HG03558 (cell line): Measurements from ENCODE around the gene FIGNL2.
"Not testable (repeated sequence)": the region's sequence is repeated elsewhere in the genome, so short reads cannot be mapped to it uniquely, and the experiment has no call there.

ENCODE experiments used
- ATAC-seq: cut with Tn5 transposase; IDR thresholded peaks from one replicate; pipeline ENCODE4 v1.9.1; 2021; ENCODE audit warnings: moderate number of reproducible peaks; ENCODE audit not compliant: unreplicated experiment; ENCODE audit errors: extremely low read depth

The FIGNL2 gene, protein sequence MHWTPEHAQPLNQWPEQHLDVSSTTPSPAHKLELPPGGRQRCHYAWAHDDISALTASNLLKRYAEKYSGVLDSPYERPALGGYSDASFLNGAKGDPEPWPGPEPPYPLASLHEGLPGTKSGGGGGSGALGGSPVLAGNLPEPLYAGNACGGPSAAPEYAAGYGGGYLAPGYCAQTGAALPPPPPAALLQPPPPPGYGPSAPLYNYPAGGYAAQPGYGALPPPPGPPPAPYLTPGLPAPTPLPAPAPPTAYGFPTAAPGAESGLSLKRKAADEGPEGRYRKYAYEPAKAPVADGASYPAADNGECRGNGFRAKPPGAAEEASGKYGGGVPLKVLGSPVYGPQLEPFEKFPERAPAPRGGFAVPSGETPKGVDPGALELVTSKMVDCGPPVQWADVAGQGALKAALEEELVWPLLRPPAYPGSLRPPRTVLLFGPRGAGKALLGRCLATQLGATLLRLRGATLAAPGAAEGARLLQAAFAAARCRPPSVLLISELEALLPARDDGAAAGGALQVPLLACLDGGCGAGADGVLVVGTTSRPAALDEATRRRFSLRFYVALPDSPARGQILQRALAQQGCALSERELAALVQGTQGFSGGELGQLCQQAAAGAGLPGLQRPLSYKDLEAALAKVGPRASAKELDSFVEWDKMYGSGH

GRCh38 chr12:51848326-51848727 is at the start of gene FIGNL2:
FIGNL2 (minus strand) TSS chr12:51848718; CDS start chr12:51822413, 26,305 bp downstream.
- ATAC-seq = no peak

GRCh38 chr12:51897181-51897580 is 48.7 kb upstream of the FIGNL2 start:
- ATAC-seq = no peak

GRCh38 chr12:51896236-51896635 is 47.7 kb upstream of the FIGNL2 start:
- ATAC-seq = no peak

DNA sequence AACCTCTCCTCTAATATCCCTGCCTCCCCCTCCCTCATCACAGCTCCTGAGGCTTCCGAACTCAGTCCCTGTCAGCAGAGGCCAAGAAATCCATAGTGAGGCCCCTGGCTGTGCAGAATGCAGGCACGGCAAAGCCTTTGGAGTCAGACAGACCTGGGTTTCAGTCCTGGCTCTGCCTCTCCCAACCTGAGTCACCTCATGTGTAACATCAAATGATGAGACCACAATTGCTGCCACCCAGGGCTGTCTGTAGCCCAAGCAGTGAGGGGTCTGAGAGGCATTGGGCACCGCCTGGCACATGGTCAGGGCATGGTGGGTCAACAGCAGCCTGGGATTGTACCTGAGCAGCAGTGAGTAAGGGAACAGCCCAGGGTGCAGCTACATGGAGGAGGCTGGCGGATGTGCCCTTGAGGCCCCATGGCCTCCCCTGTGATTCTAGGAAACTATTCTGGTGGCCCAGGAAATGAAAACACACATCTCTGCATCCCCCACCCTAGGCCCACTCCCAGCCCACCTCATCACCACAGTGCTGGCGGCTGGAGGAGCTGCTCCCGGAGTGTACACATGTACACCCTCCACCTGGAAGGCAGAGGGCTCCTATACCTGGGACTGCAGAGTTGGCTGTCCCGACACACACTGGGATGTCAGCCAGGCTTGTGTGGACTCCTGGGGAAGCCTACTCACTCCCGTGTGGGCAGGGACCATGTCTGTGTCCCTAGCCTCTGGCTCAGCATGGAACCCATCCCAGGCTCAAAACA is 47.0 kb upstream of the FIGNL2 start:
- ATAC-seq = no peak

GRCh38 chr12:51893786-51894185 is 45.3 kb upstream of the FIGNL2 start:
- no peak for ATAC-seq

DNA sequence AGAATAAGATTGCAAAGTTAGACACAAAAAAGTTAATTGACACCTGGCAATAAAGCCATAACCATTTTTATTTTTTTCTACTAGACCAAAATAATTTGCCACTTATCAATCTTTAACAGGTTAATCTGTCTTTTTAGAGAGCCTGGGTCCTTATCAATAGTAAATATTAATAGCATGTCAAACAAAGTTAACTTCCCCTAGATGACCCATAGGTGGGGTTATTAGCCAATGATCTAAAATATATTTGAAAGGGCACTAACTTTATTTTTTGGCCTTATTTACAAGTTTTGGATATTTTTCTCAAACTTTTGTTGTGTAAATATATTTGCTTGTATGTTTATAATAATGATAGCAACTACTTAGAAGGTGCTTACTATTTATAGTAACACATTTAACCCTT is 43.3 kb upstream of the FIGNL2 start:
- ATAC-seq = no peak

DNA sequence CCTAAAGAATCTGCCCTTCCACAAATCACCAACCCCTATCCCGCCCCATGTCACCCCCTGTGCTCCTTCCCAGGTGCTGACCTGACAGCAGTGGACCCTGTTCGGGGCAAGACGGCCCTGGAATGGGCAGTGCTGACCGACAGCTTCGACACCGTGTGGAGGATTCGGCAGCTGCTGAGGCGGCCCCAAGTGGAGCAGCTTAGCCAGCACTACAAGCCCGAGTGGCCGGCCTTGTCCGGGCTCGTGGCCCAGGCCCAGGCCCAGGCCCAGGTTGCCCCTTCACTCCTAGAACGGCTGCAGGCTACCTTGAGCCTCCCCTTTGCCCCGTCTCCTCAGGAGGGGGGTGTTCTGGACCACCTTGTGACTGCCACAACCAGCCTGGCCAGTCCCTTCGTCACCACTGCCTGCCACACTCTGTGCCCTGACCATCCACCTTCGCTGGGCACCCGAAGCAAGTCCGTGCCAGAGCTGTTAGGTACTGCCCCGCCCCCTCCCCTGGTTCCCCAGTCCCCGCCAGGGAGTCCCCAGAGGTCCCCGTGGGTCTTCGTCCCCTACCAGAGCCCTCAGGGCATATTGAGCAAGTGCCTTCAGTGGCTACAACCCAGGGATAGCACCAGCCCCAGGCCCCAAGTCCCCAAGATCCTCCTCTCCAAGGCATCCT is 42.1 kb upstream of the FIGNL2 start:
- ATAC-seq = no peak

DNA sequence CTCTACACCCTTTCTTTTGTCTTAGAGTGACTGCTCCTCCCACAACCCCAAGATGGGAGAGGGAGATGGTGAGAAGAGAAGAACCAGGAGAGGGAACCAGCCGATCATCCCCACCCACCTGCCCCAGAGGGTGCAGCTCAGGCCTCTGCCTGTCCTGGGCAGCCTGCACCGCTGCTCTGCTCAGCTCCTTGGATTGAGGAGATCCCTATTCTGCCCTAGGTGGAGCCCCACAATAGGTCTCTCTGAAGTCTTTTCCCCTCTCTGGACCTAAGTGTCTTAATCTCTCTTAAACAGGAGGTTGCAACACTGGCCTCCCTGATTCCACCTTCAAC is 41.6 kb upstream of the FIGNL2 start:
- no peak for ATAC-seq

DNA sequence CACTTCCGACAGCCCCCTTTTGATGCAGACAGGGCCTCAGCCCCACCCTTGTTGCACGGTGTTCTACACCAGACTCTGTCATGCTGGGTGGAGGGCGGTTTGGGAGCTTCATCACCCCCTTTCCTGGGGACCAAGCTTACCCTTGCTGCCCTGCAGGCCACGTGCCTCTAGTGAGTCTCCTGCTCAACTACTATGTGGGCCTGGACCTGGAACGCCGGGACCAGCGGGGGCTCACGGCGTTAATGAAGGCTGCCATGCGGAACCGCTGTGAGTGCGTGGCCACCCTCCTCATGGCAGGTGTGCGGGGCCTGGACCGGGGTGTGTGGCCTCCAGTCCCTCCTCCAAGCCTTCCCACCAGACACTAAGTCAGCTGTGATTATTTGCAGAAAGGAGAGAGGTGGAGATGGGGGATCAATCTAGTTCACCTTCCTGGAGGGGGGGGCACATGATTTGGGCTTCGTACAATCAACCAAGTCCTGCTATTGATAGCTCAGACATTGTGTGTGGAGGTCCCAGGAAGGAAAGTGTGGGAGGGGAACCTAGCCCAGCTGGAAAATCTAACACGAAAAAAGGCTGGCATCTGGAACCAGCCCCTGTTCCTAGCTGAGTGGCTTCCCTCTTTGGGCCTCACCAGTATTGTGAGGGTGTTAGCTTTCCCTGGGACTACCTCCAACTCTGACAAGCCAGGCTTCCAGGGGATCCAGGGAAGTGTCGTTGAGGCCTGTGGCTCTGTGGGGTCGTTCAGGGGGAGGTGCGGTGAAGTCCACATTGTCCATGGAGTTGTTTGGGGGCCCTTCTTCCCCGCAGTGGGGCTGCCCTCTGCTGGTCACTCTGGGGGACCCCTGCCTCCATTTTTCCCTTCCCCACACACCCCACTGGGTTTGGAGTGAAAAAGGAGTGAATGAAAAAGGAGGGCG is 41.0 kb upstream of the FIGNL2 start:
- no peak for ATAC-seq

DNA sequence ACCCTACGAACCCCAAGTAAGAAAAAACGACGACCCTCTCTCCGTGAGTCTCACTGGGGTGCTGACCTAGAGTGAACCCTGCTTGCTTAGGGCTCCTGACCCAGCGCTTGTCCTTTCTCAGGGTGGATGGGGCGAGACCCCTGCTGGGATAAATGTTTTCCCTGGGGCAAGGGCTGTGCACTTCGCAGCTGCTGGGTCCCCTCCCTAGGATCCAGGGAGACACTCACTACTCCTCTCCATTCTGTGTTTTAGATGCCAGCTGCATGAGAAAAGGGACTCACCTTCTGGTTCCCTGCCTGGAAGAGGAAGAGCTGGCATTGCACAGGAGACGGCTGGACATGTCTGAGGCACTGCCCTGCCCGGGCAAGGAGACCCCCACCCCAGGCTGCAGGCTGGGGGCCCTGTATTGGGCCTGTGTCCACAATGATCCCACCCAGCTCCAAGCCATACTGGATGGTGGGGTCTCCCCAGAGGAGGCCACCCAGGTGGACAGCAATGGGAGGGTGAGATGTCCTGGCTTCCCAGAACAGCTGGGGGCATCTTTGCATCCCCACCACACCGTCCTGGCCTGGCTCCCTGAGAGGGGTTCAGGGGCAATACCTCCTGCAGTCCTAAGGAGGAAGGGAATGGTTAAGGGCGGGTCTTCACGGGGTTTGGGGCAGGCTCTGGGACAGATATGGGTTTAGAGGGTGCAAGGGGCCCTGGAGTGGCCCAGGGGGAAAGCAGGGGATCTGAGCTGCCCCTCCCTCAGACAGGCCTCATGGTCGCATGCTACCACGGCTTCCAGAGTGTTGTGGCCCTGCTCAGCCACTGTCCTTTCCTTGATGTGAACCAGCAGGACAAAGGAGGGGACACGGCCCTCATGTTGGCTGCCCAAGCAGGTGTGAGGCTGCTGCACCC is 40.0 kb upstream of the FIGNL2 start:
- ATAC-seq = no peak

DNA sequence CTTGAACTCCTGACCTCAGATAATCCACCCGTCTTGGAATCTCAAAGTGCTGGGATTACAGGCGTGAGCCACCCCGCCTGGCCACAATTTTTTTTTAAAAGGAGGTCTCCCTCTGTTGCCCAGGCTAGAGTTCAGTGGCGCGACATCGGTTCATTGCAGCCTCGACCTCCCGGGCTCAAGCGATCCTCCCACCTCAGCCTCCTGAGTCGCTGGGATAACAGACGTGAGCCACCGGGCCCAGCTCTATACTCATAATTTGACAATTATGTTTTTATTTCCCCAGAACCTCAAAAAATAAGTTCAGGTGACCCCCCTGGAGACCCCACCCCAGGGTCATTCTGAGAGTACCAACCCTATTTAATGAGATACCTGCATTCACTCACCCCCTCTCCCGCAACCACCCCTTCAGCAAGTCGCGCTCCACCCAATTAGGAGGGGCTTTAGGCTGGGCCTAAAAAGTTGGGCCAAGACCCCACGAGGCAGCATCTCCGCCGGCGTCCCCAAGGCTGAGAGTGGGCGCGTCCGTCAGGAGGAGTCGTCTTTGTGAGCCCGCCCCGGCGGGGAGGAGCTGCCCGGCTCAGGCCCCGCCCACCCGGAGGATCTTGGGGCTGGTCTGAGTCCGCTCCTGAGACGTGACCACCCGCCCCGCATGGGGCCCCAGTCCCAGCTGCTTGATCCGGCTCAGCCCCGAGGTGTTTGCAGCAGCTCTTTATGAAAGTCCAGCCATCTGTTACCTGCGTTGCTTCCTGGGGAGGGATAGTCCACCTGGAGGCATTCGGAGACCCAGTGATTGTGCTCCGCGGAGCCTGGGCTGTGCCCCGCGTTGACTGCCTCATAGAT is 39.2 kb upstream of the FIGNL2 start, which contains the start of gene ANKRD33:
Gene ANKRD33, plus strand, starts transcription at position 628 of the 840 bp plus-strand sequence. Its CDS starts 84 bp downstream, at position 712.
- no peak for ATAC-seq

DNA sequence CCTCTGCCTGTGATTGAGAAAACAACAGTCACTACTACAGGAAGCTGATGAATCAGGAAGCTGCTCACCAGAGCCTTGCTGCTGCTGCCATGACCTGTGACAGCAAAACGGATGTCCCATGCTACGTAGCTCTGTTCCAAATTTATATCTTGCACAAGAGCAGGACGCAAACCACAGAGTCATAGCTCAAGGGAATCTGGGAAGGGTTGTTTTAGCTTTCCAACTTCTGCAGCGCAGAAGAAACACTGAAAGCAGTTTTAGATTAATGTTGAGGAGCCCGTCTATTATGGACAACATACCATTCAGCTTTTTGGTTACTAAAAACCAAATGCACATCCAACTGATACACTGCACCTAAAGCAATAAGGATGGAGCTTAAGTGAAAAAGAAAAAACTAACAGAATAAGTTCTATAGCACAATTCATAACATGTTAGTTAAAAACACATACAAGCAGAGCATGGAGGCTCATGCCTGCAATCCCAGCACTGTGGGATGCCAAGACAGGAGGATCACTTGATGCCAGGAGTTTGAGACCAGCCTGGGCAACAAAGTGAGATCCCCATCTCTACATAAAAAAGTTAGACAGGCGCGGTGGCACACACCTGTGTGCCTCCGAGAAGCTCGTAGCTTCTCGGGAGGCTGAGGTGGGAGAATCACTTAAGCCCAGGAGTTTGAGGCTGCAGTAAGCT is 37.6 kb upstream of the FIGNL2 start:
- no peak for ATAC-seq

- not testable (repeated sequence) for ATAC-seq
These were observed 36.9 kb upstream of the FIGNL2 start for GRCh38 chr12:51885294-51886020.

DNA sequence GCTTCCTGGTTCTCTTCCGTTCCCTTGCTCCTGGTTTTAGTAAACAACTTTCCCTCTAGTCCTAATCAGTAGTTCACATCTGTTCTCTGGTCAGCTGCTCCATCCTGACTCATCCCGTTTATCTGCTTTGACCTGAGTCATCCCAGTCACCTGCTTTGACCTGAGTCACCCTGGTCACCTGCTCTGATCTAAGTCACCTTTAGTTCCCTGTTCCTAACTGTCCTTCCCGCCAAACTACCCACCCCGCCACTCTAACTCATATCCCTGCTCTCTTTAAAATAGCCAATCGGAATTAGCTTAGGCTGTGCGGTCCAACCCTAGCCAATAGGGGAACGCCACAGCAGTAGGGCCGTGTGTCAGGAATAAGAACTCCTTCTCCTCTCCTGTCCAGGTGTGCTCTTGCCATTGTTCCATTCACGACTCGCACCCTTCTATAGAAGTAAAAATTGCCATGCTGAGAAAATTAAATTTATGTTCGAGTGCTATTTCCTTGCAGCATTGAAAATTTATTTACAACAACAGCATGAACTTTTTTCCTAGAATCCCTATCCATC is 36.2 kb upstream of the FIGNL2 start:
- no peak for ATAC-seq

GRCh38 chr12:51883998-51884675 is 35.6 kb upstream of the FIGNL2 start:
- no peak for ATAC-seq

DNA sequence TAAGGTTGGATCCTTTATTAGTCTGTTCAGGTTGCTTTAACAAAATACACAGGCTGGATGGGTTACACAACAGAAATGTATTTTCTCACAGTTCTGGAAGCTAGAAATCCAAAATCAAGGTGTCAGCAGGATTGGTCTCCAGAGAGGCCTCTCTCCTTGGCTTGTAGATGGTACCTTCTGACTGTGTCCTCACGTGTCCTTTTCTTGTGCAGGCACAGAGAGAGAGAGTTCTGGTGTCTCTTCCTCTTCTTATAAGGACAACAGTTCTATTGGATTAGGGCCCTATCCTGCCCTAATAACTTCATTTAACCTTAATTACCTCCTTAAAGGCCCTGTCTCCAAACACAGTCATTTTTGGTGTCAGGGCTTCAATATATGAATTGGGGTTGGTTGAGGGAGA is 34.8 kb upstream of the FIGNL2 start:
- no peak for ATAC-seq
